Measurements from ENCODE around the gene PEX7. TPM values are rescaled to one million over a fixed set of nuclear protein-coding genes. Genes with fewer than 3 reads are reported as not detected.

PEX7 gene
- total RNA-seq, 1 experiment from 2014 or later: 3.9 TPM

DNA sequence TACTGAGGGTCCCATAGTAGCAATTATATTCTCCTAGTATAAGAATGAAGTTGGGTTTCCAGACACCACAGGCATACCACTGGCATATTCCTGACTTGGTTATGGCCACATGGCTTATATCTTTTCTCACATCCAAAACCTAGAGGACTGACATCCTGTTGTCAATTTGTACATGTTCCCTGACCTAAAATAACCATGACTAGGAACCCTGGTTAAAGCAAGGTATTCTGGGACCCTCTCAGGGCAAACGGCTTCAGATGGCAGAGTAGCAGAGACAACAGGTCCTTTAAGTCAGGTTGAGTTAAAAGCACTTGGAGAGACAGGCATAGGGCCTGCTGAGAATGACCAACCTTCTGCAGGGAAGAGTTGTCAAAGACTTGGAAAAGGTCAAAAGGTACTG, 42.7 kb upstream of the PEX7 start:
- no TSS peak for BruUV-seq (replicated peaks)
- no peak overlapping the region for H3K4me3 Mint-ChIP-seq (ENCODE audit: low read depth, unreplicated experiment)
- no peak overlapping the region for H3K27ac Mint-ChIP-seq (ENCODE audit: unreplicated experiment)
- peaks cover 25% of the 10 kb centered on the region for H3K4me1 Mint-ChIP-seq (ENCODE audit: low read depth, unreplicated experiment)
- TF ChIP-seq CTCF (IDR thresholded peaks at IDR 0.05; ENCODE audit: unreplicated experiment): no peak
- peaks cover 4% of the 10 kb centered on the region for H3K36me3 Mint-ChIP-seq (ENCODE audit: insufficient read depth, unreplicated experiment)
- no peaks in the 10 kb centered on the region for H3K27me3 Mint-ChIP-seq (ENCODE audit: unreplicated experiment)
- CTCF ChIA-PET: no interaction called here
- DNase-seq: no peak
- no peaks in the 10 kb centered on the region for H3K9me3 Mint-ChIP-seq (ENCODE audit: low read depth, unreplicated experiment)
- intact Hi-C loops (cut with micrococcal nuclease; ENCODE audit: unreplicated experiment): loop anchor here (5.0 kb wide), 1 partner anchor 102 kb away; no protein-coding TSS in a partner anchor

- H3K4me3 Mint-ChIP-seq (ENCODE audit: low read depth, unreplicated experiment): no peak overlapping the region
- H3K36me3 Mint-ChIP-seq (ENCODE audit: insufficient read depth, unreplicated experiment): peaks cover 5% of the 10 kb centered on the region
- BruUV-seq (replicated peaks): no TSS peak
- intact Hi-C loops (cut with micrococcal nuclease; ENCODE audit: unreplicated experiment): loop anchor here (5.0 kb wide), 1 partner anchor 104 kb away; no protein-coding TSS in a partner anchor
- no peak overlapping the region for H3K27ac Mint-ChIP-seq (ENCODE audit: unreplicated experiment)
- H3K9me3 Mint-ChIP-seq (ENCODE audit: low read depth, unreplicated experiment): no peaks in the 10 kb centered on the region
- DNase-seq: no peak
- CTCF ChIA-PET: no interaction called here
- peaks cover 36% of the 10 kb centered on the region for H3K4me1 Mint-ChIP-seq (ENCODE audit: low read depth, unreplicated experiment)
- H3K27me3 Mint-ChIP-seq (ENCODE audit: unreplicated experiment): no peaks in the 10 kb centered on the region
- TF ChIP-seq CTCF (IDR thresholded peaks at IDR 0.05; ENCODE audit: unreplicated experiment): no peak
Observed at GRCh38 chr6:136780972-136781371, 41.4 kb upstream of the PEX7 start.

DNA sequence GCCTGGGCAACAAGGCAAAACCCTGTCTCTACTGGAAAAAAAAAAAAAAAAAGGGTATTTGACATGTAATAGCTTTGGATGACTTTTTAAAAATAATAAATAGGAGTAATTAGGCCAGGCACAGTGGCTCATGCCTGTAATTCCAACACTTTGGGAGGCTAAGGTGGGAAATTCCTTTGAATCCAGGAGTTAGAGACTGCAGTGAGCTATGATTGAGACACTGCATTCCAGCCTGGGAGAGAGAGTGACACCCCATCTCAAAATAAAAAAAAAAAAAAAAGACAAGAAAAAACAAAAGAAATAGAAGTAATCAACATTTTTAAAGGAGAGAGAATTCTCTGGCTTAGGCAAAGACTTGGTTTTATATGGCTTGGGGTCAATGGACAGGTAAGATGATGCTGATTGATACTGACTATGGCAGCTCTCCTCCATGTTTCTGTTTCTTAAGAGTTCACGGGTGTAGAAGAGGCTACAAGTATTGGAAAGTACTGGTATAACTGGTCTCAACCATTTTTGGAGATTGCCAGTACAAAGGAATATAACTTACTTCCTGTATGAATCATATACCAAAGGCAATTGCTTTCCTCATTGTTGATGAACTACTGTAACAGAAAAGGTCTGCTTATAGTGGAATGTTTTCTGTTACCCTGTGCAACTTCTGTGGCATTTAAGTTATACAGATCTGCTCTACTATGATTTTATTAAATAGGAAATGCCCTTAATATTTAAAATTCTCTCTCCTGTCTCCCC, 40.2 kb upstream of the PEX7 start:
- CTCF ChIA-PET: interaction anchor here (0.7 kb wide), 1 partner anchor 73 kb away, joined by 4 read pairs; no protein-coding TSS in a partner anchor
- no peak for TF ChIP-seq CTCF (IDR thresholded peaks at IDR 0.05; ENCODE audit: unreplicated experiment)
- no peaks in the 10 kb centered on the region for H3K9me3 Mint-ChIP-seq (ENCODE audit: low read depth, unreplicated experiment)
- no TSS peak for BruUV-seq (replicated peaks)
- no peak for DNase-seq
- peaks cover 36% of the 10 kb centered on the region for H3K4me1 Mint-ChIP-seq (ENCODE audit: low read depth, unreplicated experiment)
- intact Hi-C loops (cut with micrococcal nuclease; ENCODE audit: unreplicated experiment): loop anchor here (5.0 kb wide), 1 partner anchor 105 kb away; no protein-coding TSS in a partner anchor
- H3K27me3 Mint-ChIP-seq (ENCODE audit: unreplicated experiment): no peaks in the 10 kb centered on the region
- H3K4me3 Mint-ChIP-seq (ENCODE audit: low read depth, unreplicated experiment): no peak overlapping the region
- peak overlapping the region; percentile 12 for H3K27ac Mint-ChIP-seq (ENCODE audit: unreplicated experiment)
- H3K36me3 Mint-ChIP-seq (ENCODE audit: insufficient read depth, unreplicated experiment): peaks cover 5% of the 10 kb centered on the region

DNA sequence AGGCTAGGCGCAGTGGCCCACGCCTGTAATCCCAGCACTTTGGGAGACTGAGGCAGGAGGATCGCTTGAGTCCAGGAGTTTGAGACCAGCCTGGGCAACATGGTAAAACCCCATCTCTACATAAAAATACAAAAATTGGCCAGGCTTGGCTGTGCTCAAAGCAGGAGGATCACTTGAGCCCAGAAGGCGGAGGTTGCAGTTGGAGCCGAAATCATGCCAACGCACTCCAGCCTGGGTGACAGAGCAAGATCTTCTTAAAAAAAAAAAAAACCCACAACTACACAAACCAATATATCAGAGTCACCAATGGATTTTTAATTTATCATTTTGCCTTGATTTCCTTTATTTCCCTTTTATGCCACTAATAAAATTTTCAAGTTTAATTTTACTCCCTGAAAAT, 39.4 kb upstream of the PEX7 start:
- H3K4me1 Mint-ChIP-seq (ENCODE audit: low read depth, unreplicated experiment): peaks cover 31% of the 10 kb centered on the region
- CTCF ChIA-PET: no interaction called here
- H3K9me3 Mint-ChIP-seq (ENCODE audit: low read depth, unreplicated experiment): no peaks in the 10 kb centered on the region
- no TSS peak for BruUV-seq (replicated peaks)
- H3K36me3 Mint-ChIP-seq (ENCODE audit: insufficient read depth, unreplicated experiment): peaks cover 9% of the 10 kb centered on the region
- DNase-seq: no peak
- H3K27me3 Mint-ChIP-seq (ENCODE audit: unreplicated experiment): no peaks in the 10 kb centered on the region
- no peak for TF ChIP-seq CTCF (IDR thresholded peaks at IDR 0.05; ENCODE audit: unreplicated experiment)
- intact Hi-C loops (cut with micrococcal nuclease; ENCODE audit: unreplicated experiment): loop anchor here (5.0 kb wide), 1 partner anchor 106 kb away; no protein-coding TSS in a partner anchor
- H3K27ac Mint-ChIP-seq (ENCODE audit: unreplicated experiment): peak overlapping the region; percentile 12
- no peak overlapping the region for H3K4me3 Mint-ChIP-seq (ENCODE audit: low read depth, unreplicated experiment)
